ENCODE measurements around the gene GALNTL6.
"Not testable (repeated sequence)": the region's sequence is repeated elsewhere in the genome, so short reads cannot be mapped to it uniquely, and the experiment has no call there.

GALNTL6 gene

GRCh38 chr4:172838111-172838510 is 1024.9 kb downstream of the GALNTL6 start:
- no peak for DNase-seq

DNA sequence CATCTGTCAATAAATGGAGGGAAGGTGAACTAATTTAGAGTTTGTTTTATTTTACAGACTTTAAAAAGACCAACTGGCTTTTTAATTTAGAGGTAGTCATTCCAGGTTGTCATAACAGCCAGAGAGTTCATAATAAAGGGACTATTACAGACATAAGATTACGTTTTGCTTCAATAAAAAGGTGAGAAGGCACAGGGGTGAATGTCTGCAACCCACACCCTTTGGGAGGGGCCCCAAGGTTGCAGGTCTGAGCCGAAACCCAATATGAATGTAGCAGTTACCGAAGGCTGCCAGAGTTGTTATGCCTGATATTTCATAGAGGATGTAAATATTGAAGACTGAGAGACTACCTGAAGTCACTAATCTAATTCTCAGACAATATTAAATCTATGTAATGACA is 1025.7 kb downstream of the GALNTL6 start:
- no peak for DNase-seq

- DNase-seq, result no peak
Measured at GRCh38 chr4:172842779-172843178, 1029.6 kb downstream of the GALNTL6 start.

- no peak for DNase-seq
Measured at GRCh38 chr4:172843192-172843591, 1030.0 kb downstream of the GALNTL6 start.

- no peak for DNase-seq
Measured at GRCh38 chr4:172844556-172844955, 1031.4 kb downstream of the GALNTL6 start.

DNA sequence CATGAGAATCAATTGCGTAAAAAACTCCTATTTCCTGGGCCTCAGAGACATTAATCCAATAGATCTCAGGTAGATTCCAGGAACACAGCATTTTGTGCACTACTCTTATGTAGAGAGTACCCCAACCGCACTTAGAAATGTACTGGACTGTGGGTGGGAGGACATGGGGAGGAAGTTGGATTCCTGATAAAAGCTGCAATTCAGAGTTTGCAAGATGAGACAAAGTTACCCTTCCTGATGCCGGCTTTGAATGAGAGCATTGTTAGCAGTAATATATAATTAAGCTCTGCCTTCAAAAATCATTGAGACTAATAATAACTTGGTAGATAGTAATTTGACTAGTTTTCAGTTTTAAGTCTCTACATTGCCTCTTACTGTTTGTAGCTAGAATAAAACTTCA is 1032.1 kb downstream of the GALNTL6 start:
- DNase-seq, result no peak

DNA sequence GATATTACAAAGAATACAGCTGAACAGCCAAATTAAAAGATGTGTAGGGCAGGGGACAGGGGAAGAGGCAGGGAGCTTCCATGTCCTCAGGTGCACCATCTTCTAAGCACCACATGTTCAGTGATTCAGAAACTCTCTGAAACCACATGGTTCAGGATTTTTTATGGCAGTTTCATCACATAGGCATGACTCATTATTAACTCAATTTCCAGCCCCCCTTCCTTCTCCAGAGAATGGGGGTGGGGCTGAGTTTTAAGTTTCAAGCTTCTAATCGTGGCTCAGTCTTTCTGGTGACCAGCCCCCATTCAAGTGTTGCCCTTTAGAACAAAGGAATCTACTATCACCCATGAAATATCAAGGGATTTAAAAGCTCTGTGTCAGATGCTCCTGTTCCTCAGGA is 1037.6 kb downstream of the GALNTL6 start:
- no peak for DNase-seq

DNA sequence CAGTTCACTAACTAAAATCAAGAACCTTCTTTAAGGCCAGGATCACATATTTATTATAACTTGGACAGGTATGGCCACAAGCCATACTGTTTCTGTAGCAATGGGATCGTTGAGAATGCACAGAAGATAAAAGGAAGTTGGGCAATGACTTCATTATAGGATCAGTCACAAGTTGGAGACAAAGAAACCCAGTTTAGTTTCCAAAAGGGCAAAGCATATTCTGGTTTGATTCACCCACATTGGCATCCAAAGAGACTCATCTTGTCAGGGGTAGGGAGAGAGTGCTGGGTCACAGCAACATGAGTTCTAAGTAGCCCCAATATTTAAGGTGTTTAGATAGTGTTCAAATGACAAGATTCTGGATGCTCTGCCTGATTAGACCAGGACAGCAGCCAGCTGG is 1038.3 kb downstream of the GALNTL6 start:
- DNase-seq, result no peak

DNA sequence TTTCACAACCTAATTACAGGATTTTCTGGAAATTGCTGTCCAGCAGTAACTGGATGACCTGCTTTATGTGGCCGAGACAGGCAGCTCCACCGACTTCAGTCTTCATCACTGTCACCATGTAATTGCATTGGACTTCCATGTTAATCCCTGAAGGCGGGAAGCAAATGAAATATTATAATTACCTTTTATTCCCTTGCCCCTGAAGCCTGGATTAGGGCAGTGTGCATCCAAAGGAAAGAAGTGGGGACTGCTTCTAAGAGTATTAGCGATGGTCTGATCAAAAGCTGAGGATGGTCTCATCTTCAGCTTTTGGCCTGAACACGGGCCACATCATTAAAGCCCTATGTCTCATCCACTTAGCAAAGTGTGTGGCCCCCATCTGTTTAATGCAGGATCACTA is 1043.8 kb downstream of the GALNTL6 start:
- DNase-seq, result no peak

- DNase-seq, result no peak
Measured at GRCh38 chr4:172858731-172859230, 1045.6 kb downstream of the GALNTL6 start.

GRCh38 chr4:172865103-172865502 is 1051.9 kb downstream of the GALNTL6 start:
- no peak for DNase-seq

GRCh38 chr4:172865531-172866127 is 1052.4 kb downstream of the GALNTL6 start:
- no peak for DNase-seq

GRCh38 chr4:172866421-172866820 is 1053.2 kb downstream of the GALNTL6 start:
- DNase-seq, result no peak

- DNase-seq, result no peak
Measured at GRCh38 chr4:172867835-172868234, 1054.6 kb downstream of the GALNTL6 start.

GRCh38 chr4:172868271-172868670 is 1055.1 kb downstream of the GALNTL6 start:
- DNase-seq, result no peak

- no peak for DNase-seq
Measured at GRCh38 chr4:172869621-172870268, 1056.5 kb downstream of the GALNTL6 start.

GRCh38 chr4:172871381-172871780 is 1058.2 kb downstream of the GALNTL6 start:
- no peak for DNase-seq

- DNase-seq, result no peak
Measured at GRCh38 chr4:172874944-172875343, 1061.7 kb downstream of the GALNTL6 start.

DNA sequence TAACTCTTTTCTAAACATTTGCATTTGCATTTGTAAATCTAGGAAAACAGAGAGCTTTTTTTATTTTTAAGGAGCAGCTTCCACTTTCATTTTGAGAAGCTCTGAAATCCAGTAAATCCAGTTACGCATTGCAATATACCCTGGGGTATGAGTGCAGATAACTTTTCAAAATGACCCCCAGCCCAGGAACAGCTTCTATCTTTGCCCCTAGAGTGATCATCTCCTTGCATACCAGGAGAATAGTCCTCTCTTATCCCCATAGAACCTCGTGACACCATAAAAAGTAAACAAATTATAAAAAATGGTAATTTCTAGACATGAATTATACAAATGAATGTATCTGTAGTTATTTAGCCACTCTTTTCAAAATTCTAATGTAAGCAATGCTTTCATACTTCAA is 1063.2 kb downstream of the GALNTL6 start:
- DNase-seq, result no peak

DNA sequence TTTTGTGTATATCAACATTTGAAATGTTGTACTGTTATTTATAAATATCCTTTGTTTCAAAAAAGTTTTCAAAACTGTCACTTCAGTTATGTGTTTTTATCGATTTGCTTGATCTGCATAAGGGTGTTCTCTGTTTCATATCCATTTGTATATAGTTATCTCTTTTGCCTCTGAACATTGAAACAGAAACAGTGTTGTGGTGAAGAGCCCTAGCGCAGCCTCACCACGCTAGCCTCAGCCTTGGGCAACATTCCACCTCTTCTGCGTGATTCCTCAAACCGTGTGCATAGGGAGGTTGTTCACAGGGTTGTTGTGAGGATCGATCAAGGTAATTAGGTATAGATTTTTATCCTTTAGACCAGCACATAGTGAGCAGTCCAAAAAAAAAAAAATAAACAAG is 1068.4 kb downstream of the GALNTL6 start:
- DNase-seq, result no peak

DNA sequence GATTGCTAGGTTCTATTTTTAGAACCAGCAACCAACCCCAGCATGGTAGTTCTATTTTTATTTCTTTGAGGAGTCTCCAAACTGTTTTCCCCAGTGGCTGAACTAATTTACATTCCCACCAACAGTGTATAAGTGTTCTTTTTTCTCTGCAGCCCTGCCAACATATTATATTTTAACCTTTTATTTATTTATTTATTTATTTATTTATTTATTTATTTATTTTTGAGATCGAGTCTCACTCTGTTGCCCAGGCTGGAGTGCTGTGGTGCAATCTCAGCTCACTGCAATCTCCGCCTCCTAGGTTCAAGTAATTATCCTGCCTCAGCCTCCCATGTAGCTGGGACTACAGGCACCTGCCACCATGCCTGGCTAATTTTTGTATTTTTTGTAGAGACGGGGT is 1074.2 kb downstream of the GALNTL6 start:
- DNase-seq, result not testable (repeated sequence)

GRCh38 chr4:172887959-172888358 is 1074.8 kb downstream of the GALNTL6 start:
- DNase-seq, result no peak

GRCh38 chr4:172892300-172892699 is 1079.1 kb downstream of the GALNTL6 start:
- DNase-seq, result no peak

DNA sequence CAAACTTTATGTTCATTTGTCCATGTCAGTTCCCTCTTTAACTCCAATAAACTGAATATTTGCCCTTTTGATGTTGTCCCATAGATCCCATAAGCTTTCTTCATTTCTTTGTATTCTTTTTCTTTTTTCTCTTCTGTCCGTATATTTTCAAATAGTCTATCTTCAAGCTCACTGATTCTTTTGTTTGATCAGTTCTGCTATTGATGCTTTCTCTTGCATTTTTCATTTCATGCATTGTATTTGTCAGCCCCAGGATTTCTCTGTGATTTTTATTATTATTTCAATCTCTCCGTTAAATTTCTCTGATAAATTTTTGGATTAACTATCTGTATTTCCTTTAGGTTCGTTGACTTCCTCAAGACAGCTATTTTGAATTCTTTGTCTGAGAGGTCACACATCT is 1082.5 kb downstream of the GALNTL6 start:
- no peak for DNase-seq

DNA sequence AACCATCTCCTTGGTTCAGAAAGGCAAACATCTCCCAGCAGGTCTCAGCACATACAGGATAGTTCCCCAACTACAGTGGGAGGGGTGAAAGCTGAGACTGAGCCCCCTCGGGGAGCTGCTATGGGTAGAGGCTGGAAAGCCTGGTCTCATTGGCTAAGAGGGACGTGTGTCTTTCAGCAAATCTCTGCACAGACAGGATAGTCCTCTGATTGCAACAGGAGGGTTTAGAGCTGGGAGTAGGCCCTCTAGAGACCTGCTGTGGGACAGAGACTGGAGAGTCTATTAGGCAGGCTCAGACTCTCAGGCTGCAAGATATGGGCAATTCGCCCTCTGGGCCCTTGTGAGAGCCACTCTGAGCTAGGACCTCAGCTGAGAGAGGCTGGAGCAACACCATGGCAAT is 1083.8 kb downstream of the GALNTL6 start:
- DNase-seq, result no peak

Data from activated CD4-positive, alpha-beta T cell treated with anti-CD3 and anti-CD28 coated beads, Interleukin-2, amount 50 U/mL, for 16 hours (primary cell).